GM23338 (cell line): ENCODE data around the gene ALDH1B1. TPM values are rescaled to one million over a fixed set of nuclear protein-coding genes. Genes with fewer than 3 reads are reported as not detected.

Experiments used
- ATAC-seq: fragments of 200-7000 bp; cut with Tn5 transposase; 3 replicates; pipeline ENCODE4 v1.9.1; 2020
- DNase-seq: peaks from one replicate; pipeline ENCODE4 v3.0.0-alpha.2; 2015; ENCODE audit warnings: low spot score
- H2AFZ ChIP-seq: fragments of 200-600 bp; sonication (generic); 2 replicates; pipeline ENCODE4 v1.8.0; 2016; ENCODE audit warnings: antibody characterized with exemption, mild to moderate bottlenecking, moderate library complexity
- H3F3A ChIP-seq: fragments of 200-600 bp; sonication (generic); replicated peaks from 2 replicates; pipeline ENCODE4 v1.8.0; 2017; ENCODE audit warnings: antibody characterized with exemption, mixed run types, low read depth
- H3K27ac ChIP-seq: fragments of 200-600 bp; sonication (generic); 2 replicates; pipeline ENCODE4 v1.6.1; 2016; ENCODE audit warnings: low read depth
- H3K27me3 ChIP-seq: fragments of 200-600 bp; sonication (generic); 2 replicates; pipeline ENCODE4 v1.8.0; 2016; ENCODE audit warnings: mild to moderate bottlenecking, mixed run types, moderate library complexity; ENCODE audit not compliant: insufficient read depth
- H3K36me3 ChIP-seq: fragments of 200-600 bp; sonication (generic); 2 replicates; pipeline ENCODE4 v1.8.0; 2016; ENCODE audit warnings: mild to moderate bottlenecking; ENCODE audit not compliant: insufficient read depth
- H3K4me1 ChIP-seq: fragments of 200-600 bp; sonication (generic); 2 replicates; pipeline ENCODE4 v1.8.0; 2016; ENCODE audit warnings: mild to moderate bottlenecking, moderate library complexity; ENCODE audit not compliant: insufficient read depth
- H3K4me2 ChIP-seq: fragments of 200-600 bp; sonication (generic); 2 replicates; pipeline ENCODE4 v1.7.1; 2017; ENCODE audit warnings: mixed run types
- H3K4me3 ChIP-seq: fragments of 200-600 bp; sonication (generic); 2 replicates; pipeline ENCODE4 v1.6.1; 2016; ENCODE audit warnings: mixed run types
- H3K79me2 ChIP-seq: fragments of 200-600 bp; sonication (generic); replicated peaks from 2 replicates; pipeline ENCODE4 v1.8.0; 2017; ENCODE audit warnings: mild to moderate bottlenecking; ENCODE audit not compliant: insufficient read depth
- H3K9me2 ChIP-seq: fragments of 200-600 bp; sonication (generic); 2 replicates; pipeline ENCODE4 v1.8.0; 2017; ENCODE audit not compliant: insufficient read depth
- H4K20me1 ChIP-seq: fragments of 200-600 bp; sonication (generic); replicated peaks from 2 replicates; pipeline ENCODE4 v1.8.0; 2017; ENCODE audit warnings: mild to moderate bottlenecking; ENCODE audit not compliant: insufficient read depth
- H3K27ac Mint-ChIP-seq: 2 replicates; pipeline ENCODE4 v1.8.0; 2020; ENCODE audit warnings: inconsistent platforms, mild to moderate bottlenecking, moderate library complexity, mixed read lengths
- H3K27me3 Mint-ChIP-seq: 3 replicates; pipeline ENCODE4 v1.8.0; 2022; ENCODE audit warnings: low read depth, mild to moderate bottlenecking, moderate library complexity, mixed read lengths, inconsistent platforms; ENCODE audit not compliant: insufficient read depth, poor library complexity
- H3K36me3 Mint-ChIP-seq: 3 replicates; pipeline ENCODE4 v1.8.0; 2021; ENCODE audit warnings: low read depth, mild to moderate bottlenecking, inconsistent platforms, moderate library complexity, mixed read lengths
- H3K4me1 Mint-ChIP-seq: 3 replicates; pipeline ENCODE4 v1.8.0; 2020; ENCODE audit warnings: mild to moderate bottlenecking, inconsistent platforms, mixed read lengths
- H3K4me3 Mint-ChIP-seq: 3 replicates; pipeline ENCODE4 v1.8.0; 2021; ENCODE audit warnings: moderate library complexity, mild to moderate bottlenecking, inconsistent platforms, mixed read lengths
- H3K9me3 Mint-ChIP-seq: 3 replicates; pipeline ENCODE4 v1.8.0; 2020; ENCODE audit warnings: moderate library complexity, mild to moderate bottlenecking, inconsistent platforms, mixed read lengths
- CREB1 ChIP-seq: fragments of 250-450 bp; sonication (Bioruptor Pico); IDR thresholded peaks from 2 replicates; pipeline ENCODE4 v1.5.0; 2020; ENCODE audit warnings: low read depth, mild to moderate bottlenecking, moderate library complexity
- CTCF ChIP-seq, 2 experiments: fragments of 200-600 bp in 1 of 2; sonication (generic) in 1 of 2; conservative IDR thresholded peaks; 2 replicates each; pipeline versions ENCODE4 v1.5.1 to v1.6.1; 2016 to 2017; ENCODE audit warnings: antibody characterized with exemption in 2 of 2, low read depth in 2 of 2, mild to moderate bottlenecking in 2 of 2, moderate library complexity in 1 of 2
- EZH2 ChIP-seq: fragments of 200-600 bp; sonication (generic); IDR thresholded peaks from one replicate; pipeline ENCODE4 v1.8.0; 2017; ENCODE audit warnings: antibody characterized with exemption, mild to moderate bottlenecking, low read depth; ENCODE audit not compliant: unreplicated experiment
- EZH2phosphoT487 ChIP-seq: fragments of 200-600 bp; sonication (generic); IDR thresholded peaks from one replicate; pipeline ENCODE4 v1.8.1; 2018; ENCODE audit warnings: antibody characterized with exemption; ENCODE audit not compliant: unreplicated experiment
- JUNB ChIP-seq: IDR thresholded peaks from one replicate; pipeline ENCODE4 v1.6.1; 2016; ENCODE audit warnings: antibody characterized with exemption; ENCODE audit not compliant: unreplicated experiment
- NANOG ChIP-seq: IDR thresholded peaks from 2 replicates; pipeline ENCODE4 v1.6.1; 2016; ENCODE audit warnings: antibody characterized with exemption, borderline replicate concordance
- POLR2AphosphoS5 ChIP-seq: IDR thresholded peaks from 2 replicates; pipeline ENCODE4 v1.6.1; 2016; ENCODE audit warnings: antibody characterized with exemption, low read depth
- REST ChIP-seq: IDR thresholded peaks from one replicate; pipeline ENCODE4 v1.6.1; 2018; ENCODE audit warnings: antibody characterized with exemption; ENCODE audit not compliant: unreplicated experiment
- STAT1 ChIP-seq: IDR thresholded peaks from one replicate; pipeline ENCODE4 v1.6.1; 2016; ENCODE audit warnings: antibody characterized with exemption; ENCODE audit not compliant: unreplicated experiment
- ZNF114 ChIP-seq: fragments of 250-450 bp; sonication (Bioruptor Pico); IDR thresholded peaks from 2 replicates; pipeline ENCODE4 v1.5.0; 2020; ENCODE audit warnings: mild to moderate bottlenecking, moderate library complexity
- ZNF331 ChIP-seq: fragments of 250-450 bp; sonication (Bioruptor Pico); IDR thresholded peaks from 2 replicates; pipeline ENCODE4 v1.5.0; 2020; ENCODE audit warnings: low read depth, mild to moderate bottlenecking, moderate library complexity
- ZNF462 ChIP-seq: fragments of 250-450 bp; sonication (Bioruptor Pico); IDR thresholded peaks from 2 replicates; pipeline ENCODE4 v1.5.0; 2020; ENCODE audit warnings: mild to moderate bottlenecking, moderate library complexity
- polyA plus RNA-seq: library from polyadenylated mRNA; unstranded; fragments of >200 nt; fragmentation: Nextera tagmentation; extraction: Ambion mirVana; gene quantifications from 2 replicates; pipeline ENCODE4 v1.2.1, GENCODE V29; 2016
- total RNA-seq: library from RNA; depleted of rRNA; stranded (reverse); fragments of >200 nt; shearing (Covaris generic); gene quantifications from 2 replicates; pipeline ENCODE4 v1.2.3, GENCODE V29; 2014
- TF ChIP-seq, protein P1 (sequence below): IDR thresholded peaks from 2 replicates; pipeline ENCODE4 v1.6.1; 2016; ENCODE audit warnings: antibody characterized with exemption

The ALDH1B1 gene
- total and polyA plus RNA-seq, 2 experiments from 2014 or later = 37.5 to 74.8 TPM

GRCh38 chr9:38391278-38392118 lies 1.0 kb upstream of the ALDH1B1 start:
- H4K20me1 ChIP-seq = peaks cover 12% of the 10 kb centered on the region
- Mint-ChIP-seq H3K27ac (peak overlapping the region; percentile 40; the same call in 1 of the 2 replicates), H3K27me3 (peaks cover 15% of the 10 kb centered on the region), H3K9me3 (no peaks in the 10 kb centered on the region), H3K4me3 (peak overlapping the region; percentile 94), H3K36me3 (peaks cover 22% of the 10 kb centered on the region), H3K4me1 (peaks cover 19% of the 10 kb centered on the region)
- peak overlapping the region; percentile 95 for H3K4me3 ChIP-seq
- no peaks in the 10 kb centered on the region for H3F3A ChIP-seq
- no peak for TF ChIP-seq JUNB
- TF ChIP-seq EZH2phosphoT487 = no peak
- TF ChIP-seq CTCF (conservative IDR thresholded peaks at IDR 0.05; ENCODE audit: low read depth in 2 of 2) = no peak
- no peak for TF ChIP-seq ZNF462
- no peak for TF ChIP-seq NANOG
- TF ChIP-seq, protein P1, sequence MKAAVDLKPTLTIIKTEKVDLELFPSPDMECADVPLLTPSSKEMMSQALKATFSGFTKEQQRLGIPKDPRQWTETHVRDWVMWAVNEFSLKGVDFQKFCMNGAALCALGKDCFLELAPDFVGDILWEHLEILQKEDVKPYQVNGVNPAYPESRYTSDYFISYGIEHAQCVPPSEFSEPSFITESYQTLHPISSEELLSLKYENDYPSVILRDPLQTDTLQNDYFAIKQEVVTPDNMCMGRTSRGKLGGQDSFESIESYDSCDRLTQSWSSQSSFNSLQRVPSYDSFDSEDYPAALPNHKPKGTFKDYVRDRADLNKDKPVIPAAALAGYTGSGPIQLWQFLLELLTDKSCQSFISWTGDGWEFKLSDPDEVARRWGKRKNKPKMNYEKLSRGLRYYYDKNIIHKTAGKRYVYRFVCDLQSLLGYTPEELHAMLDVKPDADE = no peak
- TF ChIP-seq ZNF114 = no peak
- TF ChIP-seq EZH2 = no peak
- no peak for TF ChIP-seq POLR2AphosphoS5
- TF ChIP-seq CREB1 (CRISPR knock-in tag) = no peak
- no peak for TF ChIP-seq REST
- TF ChIP-seq ZNF331 = no peak
- TF ChIP-seq STAT1 = no peak
- H3K4me2 ChIP-seq = peak overlapping the region; percentile 95
- peaks cover 19% of the 10 kb centered on the region for H3K4me1 ChIP-seq
- no peaks in the 10 kb centered on the region for H3K9me2 ChIP-seq
- no peaks in the 10 kb centered on the region for H3K27me3 ChIP-seq
- no peaks in the 10 kb centered on the region; the same call in 1 of the 2 replicates for H3K36me3 ChIP-seq
- peak overlapping the region; percentile 83 for H2AFZ ChIP-seq
- H3K79me2 ChIP-seq = peaks cover 29% of the 10 kb centered on the region
- no peak for ATAC-seq
- no peak overlapping the region for H3K27ac ChIP-seq
- DNase-seq = no peak
